Fibroblast of peridontal ligament (primary cell): Measurements from ENCODE around the gene BMP7.

Source experiments
- DNase-seq: peaks from one replicate; pipeline ENCODE4 v3.0.0-alpha.2; 2010; ENCODE audit errors: extremely low read depth

The BMP7 gene

GRCh38 chr20:57147185-57147584 is 119.3 kb downstream of the BMP7 start:
- DNase-seq = no peak

- no peak for DNase-seq
Observed at GRCh38 chr20:57146155-57146554, 120.3 kb downstream of the BMP7 start.

- DNase-seq = no peak
Observed at GRCh38 chr20:57145089-57145631, 121.3 kb downstream of the BMP7 start.

DNA sequence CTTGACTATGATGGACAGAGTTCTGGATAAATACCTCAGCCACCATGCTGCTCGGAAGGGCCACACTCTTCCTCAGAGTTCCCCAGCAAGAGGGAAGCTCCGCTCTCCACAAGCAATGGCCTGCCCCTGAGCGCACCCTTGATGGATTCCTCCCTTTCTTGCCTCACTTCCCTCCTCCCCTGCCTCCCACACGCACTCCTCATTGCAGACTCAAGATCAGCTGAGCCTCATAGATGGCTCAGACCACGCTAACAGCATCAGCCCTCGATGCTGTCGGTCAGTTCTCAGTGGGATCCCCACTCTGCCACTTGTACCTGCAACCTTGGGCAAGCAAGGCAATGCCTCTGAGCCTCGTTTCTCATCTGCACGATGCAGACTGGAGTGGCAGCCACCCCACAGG is 123.3 kb downstream of the BMP7 start:
- no peak for DNase-seq

- no peak for DNase-seq
Observed at GRCh38 chr20:57142667-57143066, 123.8 kb downstream of the BMP7 start.

DNA sequence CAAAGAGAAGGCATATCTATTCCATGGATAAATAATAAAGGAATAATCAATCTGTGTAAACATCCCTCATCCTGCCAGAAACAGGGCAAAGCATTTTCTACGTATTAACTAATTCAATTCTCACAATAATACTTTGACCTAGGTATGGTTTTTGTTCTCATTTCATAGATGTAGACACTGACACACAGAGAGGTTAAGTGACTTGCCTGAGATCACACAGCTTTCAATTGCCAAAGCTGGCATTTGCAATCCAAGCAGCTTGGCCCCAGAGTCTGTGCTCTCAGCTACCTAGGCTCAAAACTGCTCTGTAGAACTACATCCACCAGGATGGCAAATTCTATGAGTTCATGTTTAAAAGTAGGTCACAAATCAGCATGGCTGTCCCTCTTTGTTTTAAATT is 124.9 kb downstream of the BMP7 start:
- no peak for DNase-seq

DNA sequence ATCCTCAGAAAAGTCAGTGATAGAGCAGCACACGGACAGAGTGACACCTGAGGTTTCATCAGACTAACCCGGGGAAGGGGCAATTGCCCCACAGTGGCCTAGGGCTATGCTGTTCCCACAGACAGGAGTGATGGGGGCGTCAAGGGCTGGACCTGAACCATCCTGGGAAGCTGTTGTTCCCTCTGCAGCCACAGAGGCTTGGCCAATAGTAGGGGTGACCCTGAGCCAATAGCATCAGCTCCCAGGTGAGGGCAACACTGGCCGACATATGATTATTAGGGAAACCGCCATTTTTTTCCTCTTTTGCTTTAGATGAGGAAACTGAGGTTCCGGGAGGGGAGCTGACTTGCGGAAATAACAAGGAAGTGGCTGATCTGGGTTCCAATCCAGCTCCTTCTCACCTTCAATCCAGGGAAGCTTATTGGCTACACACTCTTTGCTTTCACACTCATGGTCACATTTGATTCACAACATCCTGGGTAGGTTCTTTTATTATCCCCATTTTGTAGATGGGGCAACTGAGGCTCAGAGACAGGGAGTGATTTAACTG is 126.0 kb downstream of the BMP7 start:
- DNase-seq = no peak

- DNase-seq = no peak
Observed at GRCh38 chr20:57139342-57140093, 126.9 kb downstream of the BMP7 start.

GRCh38 chr20:57138198-57138995 is 128.0 kb downstream of the BMP7 start:
- DNase-seq = no peak

DNA sequence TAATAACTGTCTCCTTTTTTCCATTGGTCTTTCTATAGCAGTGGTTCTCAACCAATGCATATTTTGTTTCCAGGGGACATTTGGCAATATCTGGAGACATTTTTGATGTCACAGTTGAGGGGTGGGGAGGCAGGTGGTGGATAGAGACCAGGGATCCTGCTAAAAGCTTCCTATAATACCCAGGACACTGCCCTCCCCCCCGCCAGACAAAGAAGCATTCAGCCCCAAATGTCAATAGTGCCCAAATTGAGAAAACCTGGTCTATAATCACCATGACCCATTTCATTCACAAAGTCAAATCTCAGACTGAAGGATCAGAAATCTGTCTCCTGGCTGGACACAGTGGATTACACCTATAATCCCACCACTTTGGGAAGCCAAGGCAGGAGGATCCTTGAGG is 128.8 kb downstream of the BMP7 start:
- DNase-seq = no peak

- DNase-seq = no peak
Observed at GRCh38 chr20:57136734-57137133, 129.7 kb downstream of the BMP7 start.

- DNase-seq = no peak
Observed at GRCh38 chr20:57135875-57136274, 130.6 kb downstream of the BMP7 start.

DNA sequence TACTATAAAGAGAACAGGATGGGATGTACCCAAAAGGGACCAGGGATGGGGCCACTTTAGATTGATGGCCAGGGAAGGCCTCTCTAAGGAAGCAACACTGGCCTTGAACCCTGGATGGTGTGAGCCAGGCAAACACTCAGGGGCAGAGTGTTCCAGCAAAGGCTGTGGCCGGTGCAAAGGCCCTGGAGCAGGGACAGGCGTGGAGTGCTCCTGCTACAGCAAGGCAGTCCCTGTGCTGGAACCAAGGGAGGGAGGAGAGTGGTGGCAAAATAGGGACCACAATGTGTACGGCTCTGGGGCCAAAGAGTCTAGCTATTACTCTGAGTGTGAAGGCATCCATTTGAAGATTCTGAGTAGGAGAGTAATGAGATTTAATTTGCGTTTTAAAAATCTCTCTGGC is 131.6 kb downstream of the BMP7 start:
- no peak for DNase-seq

- DNase-seq = peak; percentile 2
Observed at GRCh38 chr20:57133926-57134650, 132.4 kb downstream of the BMP7 start.

DNA sequence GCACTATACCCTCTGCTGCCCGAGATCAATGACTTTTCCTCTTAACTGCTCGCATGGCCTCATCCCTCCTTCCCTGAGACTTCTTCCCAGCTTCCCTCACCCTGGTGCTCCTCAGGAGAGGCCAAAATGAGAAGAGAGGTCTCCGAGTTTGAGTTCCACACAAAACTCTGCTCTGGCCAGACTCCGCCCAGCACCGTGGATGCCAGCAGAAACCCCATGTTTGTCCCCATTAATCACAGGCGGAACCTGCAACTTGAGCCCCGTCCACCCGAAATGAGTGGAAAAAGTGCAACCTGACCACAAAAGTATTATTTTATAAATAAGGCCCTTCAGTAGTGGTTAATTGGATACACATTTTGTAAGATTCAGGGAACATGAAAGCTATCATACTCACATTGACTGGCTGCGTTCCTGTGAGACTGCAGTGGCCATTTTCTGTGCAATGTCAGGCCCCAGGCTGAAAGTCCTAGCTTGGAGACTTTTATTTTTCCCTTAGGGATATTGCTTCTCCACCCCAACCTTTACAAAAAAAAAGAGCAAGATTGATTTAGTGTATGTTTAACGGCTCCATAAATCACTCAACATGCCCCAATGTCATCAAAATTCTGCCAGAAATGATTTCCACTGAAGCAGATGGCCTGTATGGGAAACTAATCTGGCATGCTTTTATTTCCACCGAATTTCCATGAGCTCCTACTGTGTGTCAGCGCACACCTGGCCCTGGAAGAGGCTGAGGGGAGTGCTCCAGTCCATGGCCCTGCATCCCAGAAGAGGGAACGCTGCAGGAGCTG is 134.6 kb downstream of the BMP7 start:
- DNase-seq = no peak

DNA sequence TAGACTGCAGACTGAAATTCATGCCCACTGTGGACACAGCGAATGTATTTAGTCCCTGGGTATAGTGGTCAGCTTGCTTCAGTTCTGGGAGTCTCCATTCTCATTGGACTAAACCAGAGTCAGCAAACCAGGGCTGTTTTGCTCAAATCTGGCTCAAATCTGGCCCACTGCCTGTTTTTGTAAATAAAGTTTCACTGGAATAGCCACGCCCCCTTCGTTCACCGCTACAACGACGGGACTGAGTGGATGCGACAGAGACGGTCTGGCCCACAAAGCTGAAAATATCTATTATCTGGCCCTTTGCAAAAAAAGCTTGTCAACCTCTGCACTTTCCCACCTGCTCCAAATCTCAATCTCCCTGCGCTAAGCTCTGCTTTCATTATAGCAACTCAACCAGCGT is 135.4 kb downstream of the BMP7 start:
- no peak for DNase-seq

DNA sequence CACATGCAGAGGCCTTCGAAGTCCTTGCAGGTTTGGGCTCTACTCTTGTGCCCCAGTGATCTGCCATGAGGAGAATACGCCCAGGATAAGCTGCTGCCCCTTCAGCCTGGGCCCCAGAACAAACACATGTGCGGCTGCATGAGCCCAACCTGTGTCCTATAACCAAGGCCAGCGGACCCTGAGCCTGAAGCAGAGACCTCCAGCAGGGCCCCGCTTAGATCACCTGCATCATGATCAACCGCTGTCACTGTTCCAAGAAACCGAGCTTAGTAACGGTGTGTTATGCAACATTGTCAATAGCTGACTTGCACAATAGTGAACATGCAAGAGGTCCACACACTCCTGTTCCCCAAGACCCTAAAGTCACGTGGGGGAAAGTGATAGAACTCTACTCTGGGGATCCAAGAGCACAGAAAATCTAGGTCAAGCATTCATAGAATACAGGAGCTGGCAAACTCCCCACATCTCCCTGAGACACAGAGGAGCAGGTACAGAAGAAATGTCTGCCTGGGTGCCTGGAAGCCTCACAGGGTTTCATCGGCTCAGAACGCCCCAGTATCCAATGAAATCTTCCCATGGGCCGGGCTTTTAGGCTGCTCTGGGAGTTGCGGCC is 136.2 kb downstream of the BMP7 start:
- no peak for DNase-seq

GRCh38 chr20:57129303-57129702 is 137.1 kb downstream of the BMP7 start:
- no peak for DNase-seq

DNA sequence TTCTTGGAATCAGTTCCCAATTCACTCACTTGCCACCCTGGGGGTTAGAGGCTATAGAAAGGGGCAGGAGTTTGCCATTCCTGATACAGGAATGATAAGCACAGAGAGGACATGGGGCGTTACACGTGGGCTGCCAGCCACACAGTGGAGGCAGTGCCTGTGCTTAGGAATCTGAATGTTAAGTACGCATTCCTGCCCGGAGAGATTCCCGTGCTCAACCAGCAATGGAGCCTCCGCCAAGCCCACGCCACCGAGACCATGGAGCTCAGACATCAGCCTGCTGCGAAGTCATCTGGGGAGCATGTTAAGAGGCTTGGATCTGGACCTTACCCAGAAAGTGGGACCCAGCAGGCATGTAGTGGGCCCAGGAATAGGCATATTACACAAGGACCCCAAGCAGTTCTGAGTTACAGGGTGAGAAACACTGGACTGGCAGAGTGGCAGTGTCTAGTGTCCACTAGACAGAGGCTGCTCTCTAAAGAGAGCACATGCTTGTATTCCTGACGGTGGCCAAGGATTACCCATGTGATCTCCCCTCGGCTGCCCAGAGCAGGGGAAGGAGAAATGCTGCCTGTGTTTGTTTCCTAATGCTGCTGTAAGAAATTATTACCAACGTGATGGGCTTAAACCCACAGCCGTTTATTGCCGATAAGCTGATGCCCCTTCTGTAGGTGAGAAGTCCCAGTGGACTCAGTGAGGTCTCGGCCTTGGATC is 138.2 kb downstream of the BMP7 start:
- DNase-seq = no peak

GRCh38 chr20:57126481-57127092 is 139.9 kb downstream of the BMP7 start:
- DNase-seq = no peak
